Motor neuron (in vitro differentiated cells): ENCODE data around the gene PLA2G1B. TPM values are rescaled to one million over a fixed set of nuclear protein-coding genes. Genes with fewer than 3 reads are reported as not detected.
"Not testable (repeated sequence)": the region's sequence is repeated elsewhere in the genome, so short reads cannot be mapped to it uniquely, and the experiment has no call there.

Experiments
- ATAC-seq, 8 experiments: fragments of 200-7000 bp; cut with Tn5 transposase; replicated peaks in 6 of 8; 2 replicates each; pipeline ENCODE4 v1.8.0; 2021; ENCODE audit warnings: mild to moderate bottlenecking in 8 of 8, moderate library complexity in 8 of 8
- H3K27ac ChIP-seq, 2 donors: fragments of 250-450 bp; sonication (Bioruptor Pico); 2 replicates each; pipeline ENCODE4 v1.9.0; 2021; ENCODE audit warnings: antibody characterized with exemption in 2 of 2, mild to moderate bottlenecking in 2 of 2, moderate library complexity in 1 of 2
- H3K4me1 ChIP-seq, 2 donors: fragments of 250-450 bp; sonication (Bioruptor Pico); replicated peaks in 1 of 2; 2 replicates each; pipeline ENCODE4 v1.6.1; 2021; ENCODE audit warnings: antibody characterized with exemption in 2 of 2, mild to moderate bottlenecking in 2 of 2, moderate library complexity in 1 of 2
- H3K4me3 ChIP-seq, 5 donors: fragments of 250-450 bp; sonication (Bioruptor Pico); 2 replicates each; pipeline ENCODE4 v1.9.0; 2021; ENCODE audit warnings: antibody characterized with exemption in 5 of 5, mild to moderate bottlenecking in 5 of 5, moderate library complexity in 4 of 5
- WGBS, 10 experiments: fragments of 450-650 bp; shearing (Covaris generic); methylation state at CpG; one replicate each; pipeline ENCODE4 v1.0.0; 2022; 5-methylcytosine and 5-hydroxymethylcytosine counted together
- in situ Hi-C, 9 experiments: fragments of 400-800 bp; cut with MboI; loops; one replicate each; pipeline ENCODE4 v1.15.0; 2021; ENCODE audit warnings: low sequenced_read_pairs in 9 of 9, low pct_unique_long_range_greater_than_20kb in 2 of 9; ENCODE audit not compliant: unreplicated experiment in 9 of 9
- total RNA-seq, 8 experiments: library from RNA; unstranded; fragments of 300-600 nt; gene quantifications; 2 replicates each; pipeline versions ENCODE4 v1.2.3 to v1.2.4, GENCODE V29; 2022

The PLA2G1B gene
- total RNA-seq, 8 experiments from 2014 or later = 0.38 to 0.78 (median 0.60) TPM; not detected in 5

GRCh38 chr12:120337730-120338129 lies 10.2 kb upstream of the PLA2G1B start:
- 0 to 58% (median 26%) methylated on average over 1 to 2 of the region's 2 CpGs; no CpG with 5 or more reads in 4 of the 10 experiments for WGBS, 10 experiments
- H3K4me3 ChIP-seq = no peak overlapping the region
- H3K4me1 ChIP-seq = no peaks in the 10 kb centered on the region
- no peak overlapping the region for H3K27ac ChIP-seq
- ATAC-seq = no peak
- in situ Hi-C loops = loop anchor here in 5 of 9 experiments (25.0 kb wide), 3 partner anchors 100 to 775 kb away; partner anchors contain the start of genes COX6A1 (in 3 of the 5), GATC (in 3 of the 5) and TRIAP1 (in 3 of the 5)

GRCh38 chr12:120336392-120336791 lies 8.8 kb upstream of the PLA2G1B start:
- in situ Hi-C loops = loop anchor here in 5 of 9 experiments (25.0 kb wide), 3 partner anchors 101 to 776 kb away; partner anchors contain the start of genes COX6A1 (in 3 of the 5), GATC (in 3 of the 5) and TRIAP1 (in 3 of the 5)
- ATAC-seq, H3K27ac ChIP-seq, H3K4me3 ChIP-seq, H3K4me1 ChIP-seq: not testable (repeated sequence)
- 20 to 100% (median 60%) methylated on average over 1 to 2 of the region's 2 CpGs; no CpG with 5 or more reads in 5 of the 10 experiments for WGBS, 10 experiments

GRCh38 chr12:120335447-120335846 lies 7.9 kb upstream of the PLA2G1B start:
- not testable (repeated sequence) for H3K4me3 ChIP-seq

GRCh38 chr12:120332523-120332922 lies 4.9 kb upstream of the PLA2G1B start:
- Histone ChIP-seq H3K4me3 (no peak overlapping the region), H3K27ac (no peak overlapping the region), H3K4me1 (no peaks in the 10 kb centered on the region)
- in situ Hi-C loops = loop anchor here in 5 of 9 experiments (25.0 kb wide), 3 partner anchors 105 to 780 kb away; partner anchors contain the start of genes COX6A1 (in 3 of the 5), GATC (in 3 of the 5) and TRIAP1 (in 3 of the 5)
- no peak for ATAC-seq
- WGBS, 10 experiments = 8 to 88% (median 47%) methylated on average over 1 to 4 of the region's 7 CpGs; no CpG with 5 or more reads in 6 of the 10 experiments

More at GRCh38 chr12:120335447-120335846, 7.9 kb upstream of the PLA2G1B start:
- in situ Hi-C loops = loop anchor here in 5 of 9 experiments (25.0 kb wide), 3 partner anchors 102 to 777 kb away; partner anchors contain the start of genes COX6A1 (in 3 of the 5), GATC (in 3 of the 5) and TRIAP1 (in 3 of the 5)
- not testable (repeated sequence) for H3K27ac ChIP-seq, H3K4me1 ChIP-seq, ATAC-seq
- 0 to 63% (median 8%) methylated on average over 1 to 6 of the region's 12 CpGs; no CpG with 5 or more reads in 3 of the 10 experiments for WGBS, 10 experiments

GRCh38 chr12:120332041-120332440 lies 4.5 kb upstream of the PLA2G1B start:
- Histone ChIP-seq H3K4me3 (no peak overlapping the region), H3K4me1 (no peaks in the 10 kb centered on the region), H3K27ac (no peak overlapping the region)
- 39 to 83% (median 75%) methylated on average over 2 to 4 of the region's 5 CpGs; no CpG with 5 or more reads in 4 of the 10 experiments for WGBS, 10 experiments
- in situ Hi-C loops = loop anchor here in 5 of 9 experiments (25.0 kb wide), 3 partner anchors 105 to 780 kb away; partner anchors contain the start of genes COX6A1 (in 3 of the 5), GATC (in 3 of the 5) and TRIAP1 (in 3 of the 5)
- ATAC-seq = no peak

- WGBS, 10 experiments = 20 to 90% (median 50%) methylated on average over 1 to 3 of the region's 3 CpGs; no CpG with 5 or more reads in 5 of the 10 experiments
- no peak overlapping the region for H3K4me3 ChIP-seq
- ATAC-seq = no peak
- in situ Hi-C loops = loop anchor here in 5 of 9 experiments (25.0 kb wide), 3 partner anchors 106 to 781 kb away; partner anchors contain the start of genes COX6A1 (in 3 of the 5), GATC (in 3 of the 5) and TRIAP1 (in 3 of the 5)
- no peaks in the 10 kb centered on the region for H3K4me1 ChIP-seq
- no peak overlapping the region for H3K27ac ChIP-seq
Measured at GRCh38 chr12:120331390-120331789, 3.8 kb upstream of the PLA2G1B start.

- Histone ChIP-seq H3K4me1 (no peaks in the 10 kb centered on the region), H3K4me3 (no peak overlapping the region), H3K27ac (no peak overlapping the region)
- in situ Hi-C loops = loop anchor here in 6 of 9 experiments (10.0 to 25.0 kb wide), 4 partner anchors 107 to 784 kb away; partner anchors contain the start of genes COX6A1 (in 4 of the 6), GATC (in 3 of the 6) and TRIAP1 (in 3 of the 6)
- ATAC-seq = no peak
- 0 to 100% (median 85%) methylated on average over 1 to 3 of the region's 4 CpGs; no CpG with 5 or more reads in 2 of the 10 experiments for WGBS, 10 experiments
Measured at GRCh38 chr12:120328228-120328627, 649 bp upstream of the PLA2G1B start.

GRCh38 chr12:120324841-120325417 lies 2.6 kb downstream of the PLA2G1B start:
- H3K4me3 ChIP-seq = peak overlapping the region in 3 of 5 donors; percentile 38 to 55 (median 42)
- in situ Hi-C loops = loop anchor here in 6 of 9 experiments (10.0 to 25.0 kb wide), 4 partner anchors 110 to 787 kb away; partner anchors contain the start of genes COX6A1 (in 4 of the 6), GATC (in 3 of the 6) and TRIAP1 (in 3 of the 6)
- WGBS, 10 experiments = 0 to 93% (median 59%) methylated on average over 1 to 6 of the region's 9 CpGs; no CpG with 5 or more reads in 3 of the 10 experiments
- ATAC-seq = no peak
- H3K27ac ChIP-seq = no peak overlapping the region
- H3K4me1 ChIP-seq = peaks cover 2% of the 10 kb centered on the region in 2 donors

GRCh38 chr12:120323772-120324171 lies 3.8 kb downstream of the PLA2G1B start:
- in situ Hi-C loops = loop anchor here in 1 of 9 experiments (10.0 kb wide), 1 partner anchor 111 kb away; the partner anchor contains the start of gene COX6A1
- H3K4me1 ChIP-seq = peaks cover 2% of the 10 kb centered on the region in 2 donors
- H3K27ac ChIP-seq = no peak overlapping the region
- WGBS, 10 experiments = 43 to 100% (median 74%) methylated on average over 1 to 2 of the region's 2 CpGs; no CpG with 5 or more reads in 2 of the 10 experiments
- no peak for ATAC-seq
- no peak overlapping the region for H3K4me3 ChIP-seq

GRCh38 chr12:120321382-120322202 lies 6.0 kb downstream of the PLA2G1B start:
- H3K4me1 ChIP-seq = peaks cover 5 to 8% of the 10 kb centered on the region in 2 donors
- peak in 2 of 8 experiments; percentile 4 to 6 for ATAC-seq
- in situ Hi-C loops = loop anchor here in 1 of 9 experiments (10.0 kb wide), 1 partner anchor 113 kb away; the partner anchor contains the start of gene COX6A1
- no peak overlapping the region for H3K27ac ChIP-seq
- 19 to 89% (median 64%) methylated on average over 1 to 12 of the region's 13 CpGs; no CpG with 5 or more reads in 1 of the 10 experiments for WGBS, 10 experiments
- no peak overlapping the region for H3K4me3 ChIP-seq

GRCh38 chr12:120317224-120318105 lies 10.1 kb downstream of the PLA2G1B start:
- ATAC-seq = peak; percentile 94 to 100 (median 96)
- H3K27ac ChIP-seq = peak overlapping the region; percentile 85 to 93
- WGBS, 10 experiments = 0 to 13% (median 3%) methylated on average over 1 to 34 of the region's 42 CpGs
- in situ Hi-C loops = no loop called here
- H3K4me1 ChIP-seq = peaks cover 8 to 9% of the 10 kb centered on the region in 2 donors
- peak overlapping the region; percentile 32 to 47 (median 40) for H3K4me3 ChIP-seq
